Measurements from ENCODE around the gene ZBTB38. TPM values are rescaled to one million over a fixed set of nuclear protein-coding genes. Genes with fewer than 3 reads are reported as not detected.

ZBTB38 gene
- total and polyA plus RNA-seq, 2 of the 13 experiments (the other 11 are each of a cell fraction or from before 2014, with no cell fraction given): 26.8 to 51.7 TPM

GRCh38 chr3:141343865-141344271 is 24.4 kb upstream of the ZBTB38 start (continued):
- TF ChIP-seq, protein P1, sequence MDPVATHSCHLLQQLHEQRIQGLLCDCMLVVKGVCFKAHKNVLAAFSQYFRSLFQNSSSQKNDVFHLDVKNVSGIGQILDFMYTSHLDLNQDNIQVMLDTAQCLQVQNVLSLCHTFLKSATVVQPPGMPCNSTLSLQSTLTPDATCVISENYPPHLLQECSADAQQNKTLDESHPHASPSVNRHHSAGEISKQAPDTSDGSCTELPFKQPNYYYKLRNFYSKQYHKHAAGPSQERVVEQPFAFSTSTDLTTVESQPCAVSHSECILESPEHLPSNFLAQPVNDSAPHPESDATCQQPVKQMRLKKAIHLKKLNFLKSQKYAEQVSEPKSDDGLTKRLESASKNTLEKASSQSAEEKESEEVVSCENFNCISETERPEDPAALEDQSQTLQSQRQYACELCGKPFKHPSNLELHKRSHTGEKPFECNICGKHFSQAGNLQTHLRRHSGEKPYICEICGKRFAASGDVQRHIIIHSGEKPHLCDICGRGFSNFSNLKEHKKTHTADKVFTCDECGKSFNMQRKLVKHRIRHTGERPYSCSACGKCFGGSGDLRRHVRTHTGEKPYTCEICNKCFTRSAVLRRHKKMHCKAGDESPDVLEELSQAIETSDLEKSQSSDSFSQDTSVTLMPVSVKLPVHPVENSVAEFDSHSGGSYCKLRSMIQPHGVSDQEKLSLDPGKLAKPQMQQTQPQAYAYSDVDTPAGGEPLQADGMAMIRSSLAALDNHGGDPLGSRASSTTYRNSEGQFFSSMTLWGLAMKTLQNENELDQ (CRISPR knock-in tag; IDR thresholded peaks at IDR 0.05; ENCODE audit: borderline replicate concordance): no peak
- TF ChIP-seq ELK4 (CRISPR knock-in tag; IDR thresholded peaks at IDR 0.05; ENCODE audit: borderline replicate concordance) (no peak), ZNF781 (CRISPR knock-in tag; IDR thresholded peaks at IDR 0.05; ENCODE audit: borderline replicate concordance, not compliant biosample characterization) (no peak), HDAC1 (CRISPR knock-in tag; IDR thresholded peaks at IDR 0.05) (0 out of 2 replicates have a peak, but pooled peaks have one; percentile 53), NFIB (CRISPR knock-in tag; IDR thresholded peaks at IDR 0.05; ENCODE audit: borderline replicate concordance) (no peak), ZNF547 (CRISPR knock-in tag; IDR thresholded peaks at IDR 0.05) (no peak), SMC3 (IDR thresholded peaks at IDR 0.05; ENCODE audit: low read length) (no peak), ZNF101 (CRISPR knock-in tag; IDR thresholded peaks at IDR 0.05; ENCODE audit: borderline replicate concordance, low read depth) (no peak), RORA (CRISPR knock-in tag; IDR thresholded peaks at IDR 0.05) (no peak), KDM6A (CRISPR knock-in tag; IDR thresholded peaks at IDR 0.05; ENCODE audit: low read depth) (peak; percentile 43; the same call in 1 of the 2 replicates), HOXD1 (CRISPR knock-in tag; IDR thresholded peaks at IDR 0.05) (no peak), KLF6 (CRISPR knock-in tag; IDR thresholded peaks at IDR 0.05) (no peak)
- TF ChIP-seq, protein P2, sequence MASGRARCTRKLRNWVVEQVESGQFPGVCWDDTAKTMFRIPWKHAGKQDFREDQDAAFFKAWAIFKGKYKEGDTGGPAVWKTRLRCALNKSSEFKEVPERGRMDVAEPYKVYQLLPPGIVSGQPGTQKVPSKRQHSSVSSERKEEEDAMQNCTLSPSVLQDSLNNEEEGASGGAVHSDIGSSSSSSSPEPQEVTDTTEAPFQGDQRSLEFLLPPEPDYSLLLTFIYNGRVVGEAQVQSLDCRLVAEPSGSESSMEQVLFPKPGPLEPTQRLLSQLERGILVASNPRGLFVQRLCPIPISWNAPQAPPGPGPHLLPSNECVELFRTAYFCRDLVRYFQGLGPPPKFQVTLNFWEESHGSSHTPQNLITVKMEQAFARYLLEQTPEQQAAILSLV (CRISPR knock-in tag; IDR thresholded peaks at IDR 0.05; ENCODE audit: borderline replicate concordance): no peak
- TF ChIP-seq, protein P3, sequence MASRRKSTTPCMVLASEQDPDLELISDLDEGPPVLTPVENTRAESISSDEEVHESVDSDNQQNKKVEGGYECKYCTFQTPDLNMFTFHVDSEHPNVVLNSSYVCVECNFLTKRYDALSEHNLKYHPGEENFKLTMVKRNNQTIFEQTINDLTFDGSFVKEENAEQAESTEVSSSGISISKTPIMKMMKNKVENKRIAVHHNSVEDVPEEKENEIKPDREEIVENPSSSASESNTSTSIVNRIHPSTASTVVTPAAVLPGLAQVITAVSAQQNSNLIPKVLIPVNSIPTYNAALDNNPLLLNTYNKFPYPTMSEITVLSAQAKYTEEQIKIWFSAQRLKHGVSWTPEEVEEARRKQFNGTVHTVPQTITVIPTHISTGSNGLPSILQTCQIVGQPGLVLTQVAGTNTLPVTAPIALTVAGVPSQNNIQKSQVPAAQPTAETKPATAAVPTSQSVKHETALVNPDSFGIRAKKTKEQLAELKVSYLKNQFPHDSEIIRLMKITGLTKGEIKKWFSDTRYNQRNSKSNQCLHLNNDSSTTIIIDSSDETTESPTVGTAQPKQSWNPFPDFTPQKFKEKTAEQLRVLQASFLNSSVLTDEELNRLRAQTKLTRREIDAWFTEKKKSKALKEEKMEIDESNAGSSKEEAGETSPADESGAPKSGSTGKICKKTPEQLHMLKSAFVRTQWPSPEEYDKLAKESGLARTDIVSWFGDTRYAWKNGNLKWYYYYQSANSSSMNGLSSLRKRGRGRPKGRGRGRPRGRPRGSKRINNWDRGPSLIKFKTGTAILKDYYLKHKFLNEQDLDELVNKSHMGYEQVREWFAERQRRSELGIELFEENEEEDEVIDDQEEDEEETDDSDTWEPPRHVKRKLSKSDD (CRISPR knock-in tag; IDR thresholded peaks at IDR 0.05; ENCODE audit: low read depth): no peak

Measured in HepG2 (cell line).